Measurements from ENCODE around the gene VPS52.

DNA sequence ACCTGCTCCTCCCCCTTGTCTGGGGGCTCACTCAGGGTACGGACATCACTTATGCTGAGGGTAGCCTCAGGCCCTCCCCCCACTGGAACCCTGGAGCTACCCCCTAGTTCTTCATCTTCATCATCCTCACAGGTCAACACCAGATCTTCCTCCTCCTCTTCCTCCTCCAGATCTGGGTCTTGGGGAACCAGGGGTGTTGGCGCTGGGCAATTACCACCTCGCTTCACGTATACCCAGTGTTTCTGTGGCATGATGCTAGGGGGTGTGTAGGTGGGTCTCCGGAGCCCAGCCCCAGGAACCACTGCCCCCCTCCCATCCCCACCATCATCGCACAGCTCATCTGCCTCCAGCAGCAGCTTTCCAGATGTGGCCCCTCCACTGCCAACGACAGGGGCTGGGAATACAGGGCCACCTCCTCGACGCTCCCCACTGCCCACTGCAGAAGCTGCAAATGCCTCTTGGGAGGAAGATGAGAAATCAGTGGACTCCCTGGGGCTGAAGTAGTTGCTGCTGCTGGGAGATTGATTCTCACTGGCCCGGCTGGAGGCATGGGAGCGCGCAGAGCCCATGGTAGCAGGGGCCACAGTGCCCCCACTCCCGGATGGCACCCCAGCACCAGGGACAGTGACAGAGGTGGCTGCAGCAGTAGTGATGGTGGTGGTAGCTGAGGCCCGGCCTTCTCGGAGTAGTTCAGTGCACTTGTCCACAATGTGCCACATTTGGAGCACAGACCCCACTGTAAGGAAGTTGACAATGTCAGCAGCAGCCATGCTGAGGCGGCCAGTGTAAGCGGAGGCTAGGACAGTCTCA lies 44.3 kb upstream of the VPS52 start:
- TF ChIP-seq NFRKB (IDR thresholded peaks at IDR 0.05) (no peak), SUZ12 (IDR thresholded peaks at IDR 0.05) (no peak), TARDBP (IDR thresholded peaks at IDR 0.05) (no peak), ELF4 (IDR thresholded peaks at IDR 0.05) (no peak), SP1 (IDR thresholded peaks at IDR 0.05) (no peak), FOXA1 (IDR thresholded peaks at IDR 0.05) (no peak), ZNF384 (IDR thresholded peaks at IDR 0.05) (no peak)
